Progenitor cell of endocrine pancreas (in vitro differentiated cells): ENCODE results near the gene DAB1. TPM values are rescaled to one million over a fixed set of nuclear protein-coding genes. Genes with fewer than 3 reads are reported as not detected.

ENCODE experiments used
- DNase-seq: peaks from one replicate; pipeline ENCODE4 v3.0.0; 2021; ENCODE audit warnings: low spot score; ENCODE audit not compliant: unreplicated experiment
- H3K27ac Mint-ChIP-seq: 2 replicates; pipeline ENCODE4 v1.8.0; 2021; ENCODE audit warnings: mild to moderate bottlenecking, moderate library complexity, mixed read lengths
- H3K27me3 Mint-ChIP-seq: 2 replicates; pipeline ENCODE4 v1.8.0; 2021; ENCODE audit warnings: mixed read lengths
- H3K36me3 Mint-ChIP-seq: 2 replicates; pipeline ENCODE4 v1.8.0; 2022; ENCODE audit warnings: mixed read lengths; ENCODE audit not compliant: insufficient read depth
- H3K4me1 Mint-ChIP-seq: 2 replicates; pipeline ENCODE4 v1.8.0; 2021; ENCODE audit warnings: low read depth, mixed read lengths
- H3K4me3 Mint-ChIP-seq: 2 replicates; pipeline ENCODE4 v1.8.0; 2021; ENCODE audit warnings: low read depth, mild to moderate bottlenecking, moderate library complexity, mixed read lengths
- H3K9me3 Mint-ChIP-seq: 2 replicates; pipeline ENCODE4 v1.8.0; 2021; ENCODE audit warnings: low read depth, mixed read lengths
- total RNA-seq: library from RNA; stranded (reverse); gene quantifications from 2 replicates; pipeline ENCODE4 v1.2.1, GENCODE V29; 2021
- TF ChIP-seq, protein P1 (sequence below): fragments of 200-600 bp; sonication (generic); IDR thresholded peaks from one replicate; pipeline ENCODE4 v1.5.0; 2021; ENCODE audit warnings: antibody characterized with exemption, mild to moderate bottlenecking; ENCODE audit not compliant: unreplicated experiment

DAB1 gene
- total RNA-seq, 1 donor from 2014 or later: 4.8 TPM

GRCh38 chr1:57146100-57146499 lies 277.8 kb downstream of the DAB1 start:
- TF ChIP-seq, protein P1, sequence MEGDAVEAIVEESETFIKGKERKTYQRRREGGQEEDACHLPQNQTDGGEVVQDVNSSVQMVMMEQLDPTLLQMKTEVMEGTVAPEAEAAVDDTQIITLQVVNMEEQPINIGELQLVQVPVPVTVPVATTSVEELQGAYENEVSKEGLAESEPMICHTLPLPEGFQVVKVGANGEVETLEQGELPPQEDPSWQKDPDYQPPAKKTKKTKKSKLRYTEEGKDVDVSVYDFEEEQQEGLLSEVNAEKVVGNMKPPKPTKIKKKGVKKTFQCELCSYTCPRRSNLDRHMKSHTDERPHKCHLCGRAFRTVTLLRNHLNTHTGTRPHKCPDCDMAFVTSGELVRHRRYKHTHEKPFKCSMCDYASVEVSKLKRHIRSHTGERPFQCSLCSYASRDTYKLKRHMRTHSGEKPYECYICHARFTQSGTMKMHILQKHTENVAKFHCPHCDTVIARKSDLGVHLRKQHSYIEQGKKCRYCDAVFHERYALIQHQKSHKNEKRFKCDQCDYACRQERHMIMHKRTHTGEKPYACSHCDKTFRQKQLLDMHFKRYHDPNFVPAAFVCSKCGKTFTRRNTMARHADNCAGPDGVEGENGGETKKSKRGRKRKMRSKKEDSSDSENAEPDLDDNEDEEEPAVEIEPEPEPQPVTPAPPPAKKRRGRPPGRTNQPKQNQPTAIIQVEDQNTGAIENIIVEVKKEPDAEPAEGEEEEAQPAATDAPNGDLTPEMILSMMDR: no peak
- H3K9me3 Mint-ChIP-seq: no peaks in the 10 kb centered on the region

GRCh38 chr1:57142999-57143398 lies 280.9 kb downstream of the DAB1 start:
- H3K9me3 Mint-ChIP-seq: no peaks in the 10 kb centered on the region
- H3K36me3 Mint-ChIP-seq: no peaks in the 10 kb centered on the region
- H3K4me3 Mint-ChIP-seq: no peak overlapping the region
- H3K27ac Mint-ChIP-seq: no peak overlapping the region
- H3K27me3 Mint-ChIP-seq: no peaks in the 10 kb centered on the region
- no peak for DNase-seq
- TF ChIP-seq, protein P1: no peak
- H3K4me1 Mint-ChIP-seq: no peaks in the 10 kb centered on the region

More at GRCh38 chr1:57146100-57146499, 277.8 kb downstream of the DAB1 start:
- Mint-ChIP-seq H3K36me3 (no peaks in the 10 kb centered on the region), H3K27ac (no peak overlapping the region), H3K27me3 (no peaks in the 10 kb centered on the region), H3K4me3 (no peak overlapping the region), H3K4me1 (no peaks in the 10 kb centered on the region)
- no peak for DNase-seq

GRCh38 chr1:57142169-57142568 lies 281.7 kb downstream of the DAB1 start:
- H3K4me1 Mint-ChIP-seq: no peaks in the 10 kb centered on the region

GRCh38 chr1:57138432-57139078 lies 285.3 kb downstream of the DAB1 start:
- Mint-ChIP-seq H3K4me1 (no peaks in the 10 kb centered on the region), H3K4me3 (no peak overlapping the region), H3K27ac (no peak overlapping the region), H3K36me3 (no peaks in the 10 kb centered on the region), H3K27me3 (no peaks in the 10 kb centered on the region), H3K9me3 (no peaks in the 10 kb centered on the region)
- TF ChIP-seq, protein P1: no peak
- no peak for DNase-seq

More at GRCh38 chr1:57142169-57142568, 281.7 kb downstream of the DAB1 start:
- TF ChIP-seq, protein P1: no peak
- Mint-ChIP-seq H3K9me3 (no peaks in the 10 kb centered on the region), H3K27ac (no peak overlapping the region), H3K27me3 (no peaks in the 10 kb centered on the region), H3K36me3 (no peaks in the 10 kb centered on the region), H3K4me3 (no peak overlapping the region)
- no peak for DNase-seq

- H3K27me3 Mint-ChIP-seq: no peaks in the 10 kb centered on the region
- no peak for DNase-seq
- no peaks in the 10 kb centered on the region for H3K4me1 Mint-ChIP-seq
- TF ChIP-seq, protein P1: no peak
- no peaks in the 10 kb centered on the region for H3K9me3 Mint-ChIP-seq
- H3K4me3 Mint-ChIP-seq: no peak overlapping the region
- H3K36me3 Mint-ChIP-seq: no peaks in the 10 kb centered on the region
- H3K27ac Mint-ChIP-seq: no peak overlapping the region
Observed at GRCh38 chr1:57137980-57138379, 285.9 kb downstream of the DAB1 start.
